Upper lobe of left lung (tissue), 6 donors: Measurements from ENCODE around the gene CACNG5. TPM values are rescaled to one million over a fixed set of nuclear protein-coding genes. Genes with fewer than 3 reads are reported as not detected.

ENCODE experiments used
- ATAC-seq, 2 donors: fragments of 200-7000 bp; cut with Tn5 transposase; one replicate each; pipeline ENCODE4 v1.9.1; 2022; ENCODE audit warnings: mild to moderate bottlenecking in 2 of 2, moderate library complexity in 2 of 2; ENCODE audit not compliant: low FRiP score in 2 of 2
- DNase-seq, 2 donors: peaks; one replicate each; pipeline ENCODE4 v3.0.0-alpha.2; 2019 to 2020
- H3K27ac ChIP-seq, 4 donors: fragments of 200-600 bp; sonication (generic); one replicate each; pipeline ENCODE4 v1.5.1; 2016 to 2019
- H3K27me3 ChIP-seq, 4 donors: fragments of 200-600 bp; sonication (generic); one replicate each; pipeline ENCODE4 v1.5.1; 2017 to 2019
- H3K36me3 ChIP-seq, 4 donors: fragments of 200-600 bp; sonication (generic); one replicate each; pipeline ENCODE4 v1.5.1; 2016 to 2019
- H3K4me1 ChIP-seq, 4 donors: fragments of 200-600 bp; sonication (generic); one replicate each; pipeline ENCODE4 v1.5.1; 2018 to 2019
- H3K4me3 ChIP-seq, 4 donors: fragments of 200-600 bp; sonication (generic); one replicate each; pipeline ENCODE4 v1.5.1; 2017 to 2019; ENCODE audit warnings: mild to moderate bottlenecking in 2 of 4, moderate library complexity in 1 of 4
- H3K9me3 ChIP-seq, 4 donors: fragments of 200-600 bp; sonication (generic); one replicate each; pipeline ENCODE4 v1.5.1; 2018 to 2019
- EP300 ChIP-seq, 4 donors: sonication (generic); formaldehyde crosslinking; IDR thresholded peaks; one replicate each; pipeline ENCODE4 v1.5.1; 2017; ENCODE audit warnings: antibody characterized with exemption in 4 of 4, control low read depth in 2 of 4
- POLR2A ChIP-seq, 4 donors: fragments of 450-650 bp; IDR thresholded peaks; one replicate each; pipeline ENCODE4 v1.5.1; 2016 to 2017; ENCODE audit warnings: antibody characterized with exemption in 4 of 4, mild to moderate bottlenecking in 2 of 4
- POLR2AphosphoS5 ChIP-seq, 2 donors: sonication (generic); formaldehyde crosslinking; IDR thresholded peaks; one replicate each; pipeline ENCODE4 v1.5.1; 2017; ENCODE audit warnings: antibody characterized with exemption in 2 of 2
- WGBS, 2 donors: methylation state at CpG; one replicate each; pipeline ENCODE4 v1.1.5; 2017 to 2018; 5-methylcytosine and 5-hydroxymethylcytosine counted together
- total RNA-seq, 6 donors: library from RNA; depleted of rRNA in 4 of 6; stranded (reverse); fragments of >200 nt in 4 of 6; gene quantifications; one replicate each; pipeline versions ENCODE4 v1.1.0 to v1.2.1, GENCODE V29; 2016 to 2021
- TF ChIP-seq, protein P1 (sequence below), 6 experiments: fragments of 450-650 bp in 4 of 6; fragments of 200-600 bp in 2 of 6; sonication (generic) in 2 of 6; IDR thresholded peaks; one replicate each; pipeline ENCODE4 v1.5.1; 2016 to 2019; ENCODE audit warnings: antibody characterized with exemption in 6 of 6
- donor health status: DM: no; HTN: no; CAD: no; lungs with moderate emphysema.
- donor health status: DM: no; HTN: yes; CAD: no; lungs with severe emphysema.

CACNG5 gene
- total RNA-seq, 6 donors from 2014 or later = not detected

DNA sequence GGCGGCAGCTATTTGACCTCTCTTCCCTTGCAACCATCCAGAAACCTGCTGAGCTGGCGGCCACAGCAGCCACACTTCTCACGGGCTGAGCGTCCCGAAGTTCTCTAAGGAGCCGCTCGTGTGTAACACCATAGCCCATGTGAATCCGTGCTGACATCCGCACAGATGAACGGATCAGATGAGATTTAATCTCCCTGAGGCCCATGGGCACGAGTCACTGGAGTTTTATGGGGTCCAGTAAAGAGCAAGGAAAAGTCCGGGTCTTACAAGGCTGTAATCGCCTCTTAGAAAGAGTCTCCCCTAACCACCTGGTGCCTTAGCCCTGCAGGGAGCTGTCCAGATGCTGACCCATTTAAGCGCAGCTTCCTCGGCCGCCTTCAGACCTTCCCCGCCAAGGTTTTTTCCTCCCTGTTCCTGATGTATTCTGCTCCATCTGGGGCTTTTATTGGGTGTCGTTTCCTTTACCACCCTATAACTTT is 5.5 kb upstream of the CACNG5 start:
- Histone ChIP-seq H3K4me3 (no peak overlapping the region), H3K27me3 (no peaks in the 10 kb centered on the region), H3K9me3 (no peaks in the 10 kb centered on the region), H3K4me1 (no peaks in the 10 kb centered on the region), H3K36me3 (no peaks in the 10 kb centered on the region), H3K27ac (no peak overlapping the region)
- TF ChIP-seq, protein P1, sequence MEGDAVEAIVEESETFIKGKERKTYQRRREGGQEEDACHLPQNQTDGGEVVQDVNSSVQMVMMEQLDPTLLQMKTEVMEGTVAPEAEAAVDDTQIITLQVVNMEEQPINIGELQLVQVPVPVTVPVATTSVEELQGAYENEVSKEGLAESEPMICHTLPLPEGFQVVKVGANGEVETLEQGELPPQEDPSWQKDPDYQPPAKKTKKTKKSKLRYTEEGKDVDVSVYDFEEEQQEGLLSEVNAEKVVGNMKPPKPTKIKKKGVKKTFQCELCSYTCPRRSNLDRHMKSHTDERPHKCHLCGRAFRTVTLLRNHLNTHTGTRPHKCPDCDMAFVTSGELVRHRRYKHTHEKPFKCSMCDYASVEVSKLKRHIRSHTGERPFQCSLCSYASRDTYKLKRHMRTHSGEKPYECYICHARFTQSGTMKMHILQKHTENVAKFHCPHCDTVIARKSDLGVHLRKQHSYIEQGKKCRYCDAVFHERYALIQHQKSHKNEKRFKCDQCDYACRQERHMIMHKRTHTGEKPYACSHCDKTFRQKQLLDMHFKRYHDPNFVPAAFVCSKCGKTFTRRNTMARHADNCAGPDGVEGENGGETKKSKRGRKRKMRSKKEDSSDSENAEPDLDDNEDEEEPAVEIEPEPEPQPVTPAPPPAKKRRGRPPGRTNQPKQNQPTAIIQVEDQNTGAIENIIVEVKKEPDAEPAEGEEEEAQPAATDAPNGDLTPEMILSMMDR (IDR thresholded peaks at IDR 0.05) = no peak
- TF ChIP-seq POLR2A (IDR thresholded peaks at IDR 0.05) (no peak), POLR2AphosphoS5 (IDR thresholded peaks at IDR 0.05) (no peak), EP300 (IDR thresholded peaks at IDR 0.05) (no peak)
- peak; percentile 67 to 77 for ATAC-seq
- DNase-seq = peak in 1 of 2 donors; percentile 28
- WGBS, 2 donors = 4 to 9% methylated on average over 14 to 18 of the region's 18 CpGs

GRCh38 chr17:66829883-66830282 is 5.0 kb upstream of the CACNG5 start:
- TF ChIP-seq, protein P1 (IDR thresholded peaks at IDR 0.05) = no peak
- no peak for TF ChIP-seq POLR2A (IDR thresholded peaks at IDR 0.05)
- no peak for TF ChIP-seq EP300 (IDR thresholded peaks at IDR 0.05)
- no peak for TF ChIP-seq POLR2AphosphoS5 (IDR thresholded peaks at IDR 0.05)
- 1 to 10% methylated on average over 10 of the region's 10 CpGs for WGBS, 2 donors
- DNase-seq (no peak), ATAC-seq (no peak)
- Histone ChIP-seq H3K4me1 (peaks cover 0 to 3% (median 0%) of the 10 kb centered on the region in 4 donors), H3K27me3 (peaks cover 0 to 4% (median 2%) of the 10 kb centered on the region in 4 donors), H3K9me3 (no peaks in the 10 kb centered on the region), H3K27ac (no peak overlapping the region), H3K4me3 (no peak overlapping the region), H3K36me3 (no peaks in the 10 kb centered on the region)

- DNase-seq (no peak), ATAC-seq (no peak)
- TF ChIP-seq EP300 (IDR thresholded peaks at IDR 0.05) (no peak), POLR2AphosphoS5 (IDR thresholded peaks at IDR 0.05) (no peak), POLR2A (IDR thresholded peaks at IDR 0.05) (no peak)
- TF ChIP-seq, protein P1 (IDR thresholded peaks at IDR 0.05) = no peak
- no peaks in the 10 kb centered on the region for H3K36me3 ChIP-seq
- H3K4me3 ChIP-seq = no peak overlapping the region
- H3K4me1 ChIP-seq = peaks cover 0 to 7% (median 0%) of the 10 kb centered on the region in 4 donors
- WGBS, 2 donors = 24 to 38% methylated on average over 4 of the region's 4 CpGs
- peaks cover 0 to 10% (median 4%) of the 10 kb centered on the region in 4 donors for H3K27me3 ChIP-seq
- no peaks in the 10 kb centered on the region for H3K9me3 ChIP-seq
- no peak overlapping the region for H3K27ac ChIP-seq
Observed at GRCh38 chr17:66830451-66830850, 4.5 kb upstream of the CACNG5 start.

DNA sequence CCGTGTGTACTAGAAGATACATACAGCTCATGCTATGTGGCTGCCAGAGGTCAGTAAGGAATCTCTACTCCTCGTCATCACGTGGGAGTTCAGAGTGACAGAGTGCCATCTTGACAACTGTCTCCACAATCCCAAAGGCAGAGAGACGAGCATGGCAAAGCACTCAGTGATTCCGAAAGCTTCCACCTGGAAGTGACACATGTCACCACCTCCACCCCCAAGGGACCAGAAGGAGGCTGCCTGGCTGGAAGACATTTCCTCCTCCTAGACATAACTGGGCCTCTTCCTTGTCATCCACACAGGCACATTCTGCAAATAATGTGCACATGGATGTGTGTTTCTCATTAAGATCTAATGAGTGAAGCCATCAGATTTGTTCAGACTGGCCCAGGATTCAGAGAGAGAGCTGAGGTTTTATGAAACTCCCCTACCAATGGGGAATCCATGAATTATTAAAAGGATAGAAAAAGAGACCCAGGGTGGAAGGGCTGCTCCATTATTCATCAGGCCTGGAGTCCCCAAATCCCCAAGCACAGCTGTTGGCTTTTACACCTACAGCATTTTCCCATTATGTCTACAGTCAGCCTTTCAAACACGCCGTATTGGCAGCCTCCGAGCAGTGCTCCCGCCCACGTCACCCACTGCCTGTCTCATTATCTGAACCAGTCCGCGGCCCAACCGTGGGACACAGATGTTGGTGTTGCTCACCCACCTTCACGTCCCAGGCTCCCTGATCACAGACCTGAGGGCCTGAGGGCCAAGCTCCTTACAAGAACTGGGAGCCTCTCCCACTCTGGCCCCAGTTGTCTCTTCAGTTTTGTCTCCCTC is 3.3 kb upstream of the CACNG5 start:
- no peak overlapping the region for H3K4me3 ChIP-seq
- H3K27me3 ChIP-seq = peaks cover 0 to 11% (median 4%) of the 10 kb centered on the region in 4 donors
- no peaks in the 10 kb centered on the region for H3K36me3 ChIP-seq
- H3K9me3 ChIP-seq = no peaks in the 10 kb centered on the region
- peaks cover 0 to 7% (median 0%) of the 10 kb centered on the region in 4 donors for H3K4me1 ChIP-seq
- WGBS, 2 donors = 75 to 82% methylated on average over 11 to 14 of the region's 14 CpGs
- no peak for DNase-seq
- no peak for TF ChIP-seq POLR2A (IDR thresholded peaks at IDR 0.05)
- TF ChIP-seq POLR2AphosphoS5 (IDR thresholded peaks at IDR 0.05) = no peak
- TF ChIP-seq EP300 (IDR thresholded peaks at IDR 0.05) = no peak
- TF ChIP-seq, protein P1 (IDR thresholded peaks at IDR 0.05) = no peak
- no peak overlapping the region for H3K27ac ChIP-seq
- ATAC-seq = no peak
